Tibial nerve (tissue), 3 donors: Measurements from ENCODE around the gene AGBL1.

Experiments used
- POLR2A ChIP-seq, 2 donors: fragments of 450-650 bp; IDR thresholded peaks; one replicate each; pipeline ENCODE4 v1.6.1; 2017; ENCODE audit warnings: antibody characterized with exemption in 2 of 2, mild to moderate bottlenecking in 2 of 2, moderate library complexity in 2 of 2
- TF ChIP-seq, protein P1 (sequence below), 5 experiments: fragments of 200-600 bp in 3 of 5; fragments of 450-650 bp in 2 of 5; sonication (generic) in 3 of 5; IDR thresholded peaks; one replicate each; pipeline ENCODE4 v1.5.1; 2016 to 2019; ENCODE audit warnings: antibody characterized with exemption in 5 of 5, mild to moderate bottlenecking in 3 of 5, moderate library complexity in 2 of 5

DNA sequence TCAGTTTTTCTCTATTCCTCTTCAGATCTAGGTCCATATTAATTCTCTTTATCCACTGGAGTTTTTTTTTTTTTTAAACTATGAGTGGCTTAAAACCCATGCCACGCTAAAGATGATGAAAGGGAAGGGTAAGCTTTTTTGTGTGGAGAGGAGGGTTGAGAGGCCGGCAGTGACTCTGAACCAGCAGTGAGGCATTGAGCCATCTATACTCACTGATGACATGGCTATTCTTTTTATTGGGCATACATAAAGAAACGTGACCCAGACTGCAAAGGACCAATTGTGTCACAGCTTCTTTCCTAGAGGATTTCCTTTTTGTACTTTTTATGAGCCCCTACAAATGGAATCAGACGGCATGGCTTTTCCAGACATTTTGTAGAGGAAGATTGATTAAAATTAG is 662.2 kb downstream of the AGBL1 start:
- TF ChIP-seq, protein P1, sequence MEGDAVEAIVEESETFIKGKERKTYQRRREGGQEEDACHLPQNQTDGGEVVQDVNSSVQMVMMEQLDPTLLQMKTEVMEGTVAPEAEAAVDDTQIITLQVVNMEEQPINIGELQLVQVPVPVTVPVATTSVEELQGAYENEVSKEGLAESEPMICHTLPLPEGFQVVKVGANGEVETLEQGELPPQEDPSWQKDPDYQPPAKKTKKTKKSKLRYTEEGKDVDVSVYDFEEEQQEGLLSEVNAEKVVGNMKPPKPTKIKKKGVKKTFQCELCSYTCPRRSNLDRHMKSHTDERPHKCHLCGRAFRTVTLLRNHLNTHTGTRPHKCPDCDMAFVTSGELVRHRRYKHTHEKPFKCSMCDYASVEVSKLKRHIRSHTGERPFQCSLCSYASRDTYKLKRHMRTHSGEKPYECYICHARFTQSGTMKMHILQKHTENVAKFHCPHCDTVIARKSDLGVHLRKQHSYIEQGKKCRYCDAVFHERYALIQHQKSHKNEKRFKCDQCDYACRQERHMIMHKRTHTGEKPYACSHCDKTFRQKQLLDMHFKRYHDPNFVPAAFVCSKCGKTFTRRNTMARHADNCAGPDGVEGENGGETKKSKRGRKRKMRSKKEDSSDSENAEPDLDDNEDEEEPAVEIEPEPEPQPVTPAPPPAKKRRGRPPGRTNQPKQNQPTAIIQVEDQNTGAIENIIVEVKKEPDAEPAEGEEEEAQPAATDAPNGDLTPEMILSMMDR (IDR thresholded peaks at IDR 0.05), result no peak
- TF ChIP-seq POLR2A (IDR thresholded peaks at IDR 0.05), result no peak
